ENCODE results near the gene IMPA2. TPM values are rescaled to one million over a fixed set of nuclear protein-coding genes. Genes with fewer than 3 reads are reported as not detected.

Gene IMPA2
- total and polyA plus RNA-seq, 2 of the 8 experiments (the other 6 are each of a cell fraction or from before 2014, with no cell fraction given) = 102 to 140 TPM

- Histone ChIP-seq H3K4ac (replicated peaks; ENCODE audit: insufficient read length, low read depth, low read length) (peak overlapping the region; percentile 69), H4K5ac (ENCODE audit: insufficient read length, low read depth, low read length) (no peak overlapping the region), H3K9ac (replicated peaks in 1 of 4; ENCODE audit: extremely low read depth in 1 of 4, low read depth in 3 of 4, low read length in 3 of 4) (no peak overlapping the region), H2BK12ac (ENCODE audit: low read depth, low read length) (no peak overlapping the region), H3K79me2 (ENCODE audit: control insufficient read depth in 1 of 2, insufficient read depth in 2 of 2, low read length in 2 of 2) (no peaks in the 10 kb centered on the region), H3K23ac (ENCODE audit: insufficient read length) (no peak overlapping the region), H3K4me1 (replicated peaks in 1 of 4; ENCODE audit: control insufficient read depth in 3 of 4, insufficient read depth in 4 of 4, low read length in 3 of 4) (peaks cover 0 to 4% (median 0%) of the 10 kb centered on the region in 4 experiments; a peak in 1 of 7 replicates), H2AFZ (ENCODE audit: low read length) (0 out of 2 replicates have a peak overlapping the region, but pooled peaks have one; percentile 53), H2BK20ac (ENCODE audit: low read length) (peak overlapping the region; percentile 61; the same call in 1 of the 2 replicates), H4K8ac (ENCODE audit: extremely low read depth, insufficient read depth, low read length) (no peak overlapping the region), H2BK120ac (replicated peaks; ENCODE audit: low read depth, low read length) (no peak overlapping the region), H2BK15ac (ENCODE audit: low read length) (no peak overlapping the region), H3K79me1 (ENCODE audit: low read depth, low read length) (no peaks in the 10 kb centered on the region), H2AK5ac (ENCODE audit: low read depth, low read length) (no peak overlapping the region), H3K4me3 (ENCODE audit: extremely low read depth in 1 of 4, insufficient read depth in 2 of 4, low read depth in 3 of 4, low read length in 4 of 4) (no peak overlapping the region), H3K4me2 (ENCODE audit: insufficient read depth in 1 of 2, low read depth in 2 of 2, low read length in 2 of 2) (no peak overlapping the region), H2BK5ac (ENCODE audit: low read depth, low read length) (no peak overlapping the region), H3K23me2 (ENCODE audit: low read depth, low read length) (no peaks in the 10 kb centered on the region; the same call in 1 of the 2 replicates), H3K36me3 (ENCODE audit: control insufficient read depth in 2 of 4, insufficient read depth in 4 of 4, low read length in 3 of 4) (no peaks in the 10 kb centered on the region), H3K27me3 (replicated peaks in 1 of 4; ENCODE audit: control insufficient read depth in 3 of 4, extremely low read depth in 1 of 4, insufficient read depth in 3 of 4, low read length in 3 of 4) (no peaks in the 10 kb centered on the region), H3K14ac (ENCODE audit: insufficient read length) (no peak overlapping the region), H4K91ac (replicated peaks; ENCODE audit: insufficient read length, low read length) (no peak overlapping the region), H3K9me3 (ENCODE audit: insufficient read depth in 2 of 2, low read depth in 1 of 2, low read length in 1 of 2) (no peaks in the 10 kb centered on the region), H3K56ac (replicated peaks; ENCODE audit: insufficient read length, low read depth, low read length) (no peak overlapping the region), H4K20me1 (replicated peaks in 1 of 2; ENCODE audit: control insufficient read depth in 1 of 2, insufficient read depth in 2 of 2, low read length in 2 of 2) (no peaks in the 10 kb centered on the region), H3K18ac (ENCODE audit: extremely low read depth, low read length) (no peak overlapping the region; the same call in 1 of the 2 replicates), H3K27ac (ENCODE audit: low read depth, low read length) (no peak overlapping the region)
- ChIA-PET POLR2A (ENCODE audit: partially characterized antibody) (interaction anchor here (1.3 kb wide), 1 partner anchor 10 kb away, joined by 3 read pairs; no protein-coding TSS in a partner anchor), CTCF (ENCODE audit: partially characterized antibody) (interaction anchor here (0.6 to 1.7 kb wide), 6 partner anchors 10 to 35 kb away, joined by 3 to 4 read pairs (median 3); no protein-coding TSS in a partner anchor)
- no peak for DNase-seq (ENCODE audit: low read depth in 1 of 2, low spot score in 2 of 2)
- FAIRE-seq = no peak
- WGBS, 2 experiments (ENCODE audit: extremely low coverage in 1 of 2, insufficient coverage in 1 of 2, insufficient read length in 1 of 2, insufficient replicate concordance in 2 of 2, low coverage in 1 of 2, low lambda C conversion rate in 2 of 2, missing lambda C conversion rate in 1 of 2) = 88% methylated on average over 31 of the region's 35 CpGs; no CpG with 5 or more reads in 1 of the 2 experiments
- TF ChIP-seq CHD1 (IDR thresholded peaks at IDR 0.05; ENCODE audit: low read depth, low read length) = no peak
- no peak for TF ChIP-seq SIRT6 (IDR thresholded peaks at IDR 0.05; ENCODE audit: low read length)
- TF ChIP-seq E2F6 (IDR thresholded peaks at IDR 0.05) = no peak
- no peak for TF ChIP-seq SP2 (IDR thresholded peaks at IDR 0.05; ENCODE audit: low read length)
- no peak for TF ChIP-seq HDAC2 (IDR thresholded peaks at IDR 0.05; ENCODE audit: borderline replicate concordance in 1 of 2, low read depth in 2 of 2, low read length in 2 of 2)
- no peak for TF ChIP-seq RFX5 (IDR thresholded peaks at IDR 0.05; ENCODE audit: borderline replicate concordance, low read depth, low read length)
- TF ChIP-seq TEAD4 (IDR thresholded peaks at IDR 0.05; ENCODE audit: low read depth, low read length) = no peak
- TF ChIP-seq GABPA (IDR thresholded peaks at IDR 0.05; ENCODE audit: borderline replicate concordance, insufficient read depth, low read length) = no peak
- TF ChIP-seq YY1 (IDR thresholded peaks at IDR 0.05; ENCODE audit: low read depth, low read length) = no peak
- TF ChIP-seq RBBP5 (IDR thresholded peaks at IDR 0.05; ENCODE audit: borderline replicate concordance, low read depth, low read length) = no peak
- no peak for TF ChIP-seq TCF12 (IDR thresholded peaks at IDR 0.05; ENCODE audit: low read depth, low read length)
- TF ChIP-seq POU5F1 (IDR thresholded peaks at IDR 0.05; ENCODE audit: low read depth, low read length) = no peak
Observed at GRCh38 chr18:11972371-11973174, 8.7 kb upstream of the IMPA2 start.

Measured in H1 (cell line).